ENCODE measurements around the gene DNAJB5.

DNA sequence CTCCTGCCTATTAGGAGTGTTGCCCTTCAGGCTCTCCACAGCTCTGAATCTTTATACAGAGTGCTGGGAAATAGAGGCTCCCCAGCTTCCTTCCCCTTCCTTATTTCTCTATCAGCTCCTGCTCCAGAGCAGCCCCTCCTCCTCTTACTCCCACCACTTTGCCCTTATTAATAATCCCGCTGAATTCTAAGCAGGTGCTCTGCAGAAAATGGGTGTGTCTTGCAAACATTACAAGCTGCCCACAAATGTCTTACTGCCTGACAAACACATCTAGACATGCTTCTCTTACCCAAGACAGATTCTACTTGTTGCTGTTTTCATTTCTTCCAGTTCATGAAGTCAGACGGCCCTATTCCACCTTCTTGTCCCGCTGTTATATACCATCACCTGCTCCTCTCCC is 25.1 kb upstream of the DNAJB5 start:
- TF ChIP-seq POLR2A (IDR thresholded peaks at IDR 0.05; ENCODE audit: low read length) (no peak), GATA1 (IDR thresholded peaks at IDR 0.05; ENCODE audit: low read depth, low read length) (no peak)

Data from erythroblast (primary cell).